MCF 10A (cell line): Measurements from ENCODE around the gene HYLS1. TPM values are rescaled to one million over a fixed set of nuclear protein-coding genes. Genes with fewer than 3 reads are reported as not detected.

Experiments
- BruUV-seq: library from RNA; stranded (reverse); fragments of 400-500 nt; replicated peaks from 2 replicates; lab custom pipeline; 2021; lab: Mats Ljungman, UMichigan
- CTCF ChIA-PET: fragments of 300-600 bp; sonication (Branson Sonifier 250); formaldehyde crosslinking; extraction: SDS; loops from one replicate; lab custom pipeline; 2021; ENCODE audit warnings: antibody characterized with exemption, inconsistent platforms; lab: Yijun Ruan, JAX
- POLR2A ChIA-PET: fragments of 300-600, 350-650 bp; sonication (Branson Sonifier 250); formaldehyde crosslinking; extraction: SDS; loops from one replicate; lab custom pipeline; 2020; ENCODE audit warnings: antibody characterized with exemption, inconsistent platforms; lab: Yijun Ruan, JAX
- DNase-seq: peaks from one replicate; pipeline ENCODE4 v3.0.0-alpha.2; 2018; ENCODE audit not compliant: unreplicated experiment
- H3K27ac Mint-ChIP-seq: one replicate; pipeline ENCODE4 v1.8.0; 2022; ENCODE audit warnings: mild to moderate bottlenecking, low read depth, mixed read lengths; ENCODE audit not compliant: unreplicated experiment
- H3K27me3 Mint-ChIP-seq: one replicate; pipeline ENCODE4 v1.8.0; 2022; ENCODE audit warnings: mixed read lengths; ENCODE audit not compliant: insufficient read depth, unreplicated experiment
- H3K36me3 Mint-ChIP-seq: one replicate; pipeline ENCODE4 v1.8.0; 2022; ENCODE audit warnings: mild to moderate bottlenecking, moderate library complexity, mixed read lengths; ENCODE audit not compliant: insufficient read depth, unreplicated experiment
- H3K4me1 Mint-ChIP-seq: one replicate; pipeline ENCODE4 v1.8.0; 2022; ENCODE audit warnings: mixed read lengths; ENCODE audit not compliant: insufficient read depth, unreplicated experiment
- H3K4me3 Mint-ChIP-seq: one replicate; pipeline ENCODE4 v1.8.0; 2022; ENCODE audit warnings: mild to moderate bottlenecking, moderate library complexity, mixed read lengths; ENCODE audit not compliant: unreplicated experiment
- H3K9me3 Mint-ChIP-seq: one replicate; pipeline ENCODE4 v1.8.0; 2022; ENCODE audit warnings: mixed read lengths; ENCODE audit not compliant: unreplicated experiment
- intact Hi-C: fragments of 100-400 bp; cut with micrococcal nuclease; formaldehyde crosslinking; loops from 2 replicates; pipeline ENCODE4 v1.14.1; 2022
- total RNA-seq: library from RNA; stranded (reverse); gene quantifications from 2 replicates; pipeline ENCODE4 v1.2.3, GENCODE V29; 2022
- TF ChIP-seq, protein P1 (sequence below): fragments of 200-600 bp; IDR thresholded peaks from one replicate; pipeline ENCODE4 v1.8.0; 2022; ENCODE audit warnings: antibody characterized with exemption, mild to moderate bottlenecking; ENCODE audit not compliant: unreplicated experiment

Gene HYLS1
- total RNA-seq, 1 experiment from 2014 or later = 10.2 TPM

DNA sequence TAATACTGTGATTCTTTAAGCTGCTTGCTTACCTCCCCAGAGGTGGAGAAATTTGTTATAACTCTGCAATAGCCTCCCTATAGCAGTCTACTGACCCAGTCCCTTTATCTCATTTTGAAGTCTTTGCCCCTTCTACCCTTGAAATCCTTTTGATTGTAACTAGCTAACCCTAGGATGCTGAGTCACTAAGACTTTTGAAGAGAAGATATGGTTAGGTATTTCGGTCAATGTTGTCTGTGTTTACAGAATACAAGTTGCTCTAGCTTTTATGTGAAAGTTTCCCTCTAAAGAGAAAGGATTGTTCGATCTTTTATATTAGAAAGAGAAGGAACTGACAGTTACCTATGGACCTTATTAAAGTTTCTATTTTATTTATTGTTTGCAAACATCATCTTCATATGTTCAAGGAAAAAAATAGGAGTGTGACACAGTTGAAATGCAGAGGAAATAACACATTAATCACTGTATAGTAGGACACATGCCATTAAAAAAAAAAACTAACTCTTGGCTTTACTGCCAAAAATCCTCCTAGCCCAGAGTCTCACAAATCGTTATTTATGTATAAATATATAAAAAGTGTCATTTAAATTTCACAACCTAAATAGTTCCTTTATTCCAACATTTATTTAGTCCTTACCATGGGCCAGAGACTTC, 3.1 kb downstream of the HYLS1 start:
- H3K27ac Mint-ChIP-seq = peak overlapping the region; percentile 8
- H3K4me3 Mint-ChIP-seq = no peak overlapping the region
- H3K4me1 Mint-ChIP-seq = peaks cover 19% of the 10 kb centered on the region
- peaks cover 19% of the 10 kb centered on the region for H3K36me3 Mint-ChIP-seq
- no peaks in the 10 kb centered on the region for H3K27me3 Mint-ChIP-seq
- no peak for DNase-seq
- no peaks in the 10 kb centered on the region for H3K9me3 Mint-ChIP-seq
- TSS peak; percentile 2 for BruUV-seq
- ChIA-PET POLR2A (interaction anchor here (0.6 to 1.8 kb wide), 2 partner anchors 12 to 679 kb away, joined by 5 to 10 read pairs; partner anchors contain the start of gene PUS3), CTCF (interaction anchor here (0.6 to 0.9 kb wide), 2 partner anchors 747 to 936 kb away, joined by 3 read pairs; partner anchors contain the start of gene CCDC15)
- intact Hi-C loops = no loop called here
- TF ChIP-seq, protein P1, sequence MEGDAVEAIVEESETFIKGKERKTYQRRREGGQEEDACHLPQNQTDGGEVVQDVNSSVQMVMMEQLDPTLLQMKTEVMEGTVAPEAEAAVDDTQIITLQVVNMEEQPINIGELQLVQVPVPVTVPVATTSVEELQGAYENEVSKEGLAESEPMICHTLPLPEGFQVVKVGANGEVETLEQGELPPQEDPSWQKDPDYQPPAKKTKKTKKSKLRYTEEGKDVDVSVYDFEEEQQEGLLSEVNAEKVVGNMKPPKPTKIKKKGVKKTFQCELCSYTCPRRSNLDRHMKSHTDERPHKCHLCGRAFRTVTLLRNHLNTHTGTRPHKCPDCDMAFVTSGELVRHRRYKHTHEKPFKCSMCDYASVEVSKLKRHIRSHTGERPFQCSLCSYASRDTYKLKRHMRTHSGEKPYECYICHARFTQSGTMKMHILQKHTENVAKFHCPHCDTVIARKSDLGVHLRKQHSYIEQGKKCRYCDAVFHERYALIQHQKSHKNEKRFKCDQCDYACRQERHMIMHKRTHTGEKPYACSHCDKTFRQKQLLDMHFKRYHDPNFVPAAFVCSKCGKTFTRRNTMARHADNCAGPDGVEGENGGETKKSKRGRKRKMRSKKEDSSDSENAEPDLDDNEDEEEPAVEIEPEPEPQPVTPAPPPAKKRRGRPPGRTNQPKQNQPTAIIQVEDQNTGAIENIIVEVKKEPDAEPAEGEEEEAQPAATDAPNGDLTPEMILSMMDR = no peak

DNA sequence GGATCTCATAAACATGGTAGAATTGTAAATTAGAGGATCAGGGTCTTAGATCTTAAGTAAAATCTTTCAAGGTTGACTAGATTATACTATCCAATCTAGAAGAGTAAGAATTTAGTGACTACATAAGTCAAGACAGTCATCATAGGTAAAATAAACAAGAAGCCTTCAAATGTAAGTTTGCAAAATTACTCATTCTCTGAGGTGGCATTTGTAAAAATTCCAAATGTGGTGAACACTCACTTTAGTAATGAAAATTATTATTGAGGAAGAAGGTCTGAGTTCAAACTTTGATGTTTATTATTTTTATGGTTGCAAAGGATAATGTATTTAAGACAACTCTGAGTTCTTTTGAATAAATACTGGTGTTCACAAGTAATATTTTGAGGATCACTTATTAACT, 4.6 kb downstream of the HYLS1 start:
- CTCF ChIA-PET = interaction anchor here (0.6 to 1.0 kb wide), 3 partner anchors 167 to 302 kb away, joined by 3 read pairs; no protein-coding TSS in a partner anchor
- intact Hi-C loops = no loop called here
- H3K36me3 Mint-ChIP-seq = peaks cover 28% of the 10 kb centered on the region

DNA sequence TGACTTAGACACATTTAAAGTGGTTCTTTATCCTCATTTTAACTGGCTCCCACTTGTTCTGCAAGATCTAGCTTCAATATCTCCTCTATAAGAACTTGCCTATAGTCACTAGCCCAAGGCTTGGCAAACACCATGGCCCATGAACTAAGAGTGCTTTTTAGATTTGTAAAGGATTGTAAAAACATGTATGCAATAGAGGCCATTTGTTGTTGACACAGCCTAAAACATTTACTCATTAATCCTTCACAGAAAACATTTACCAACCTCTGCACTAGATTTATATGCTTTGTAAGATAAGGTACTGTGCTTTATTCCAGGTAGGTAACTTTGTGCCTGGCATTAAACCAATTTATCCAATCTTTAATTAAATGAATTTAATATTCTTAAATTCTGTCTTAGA, 5.5 kb downstream of the HYLS1 start:
- no TSS peak for BruUV-seq
- TF ChIP-seq, protein P1 = no peak
- peaks cover 37% of the 10 kb centered on the region for H3K36me3 Mint-ChIP-seq
- no peaks in the 10 kb centered on the region for H3K27me3 Mint-ChIP-seq
- peaks cover 29% of the 10 kb centered on the region for H3K4me1 Mint-ChIP-seq
- DNase-seq = no peak
- peak overlapping the region; percentile 0 for H3K27ac Mint-ChIP-seq
- no peak overlapping the region for H3K4me3 Mint-ChIP-seq
- intact Hi-C loops = no loop called here
- H3K9me3 Mint-ChIP-seq = no peaks in the 10 kb centered on the region
- ChIA-PET POLR2A (interaction anchor here (1.8 kb wide), 1 partner anchor 10 kb away, joined by 12 read pairs; the partner anchor contains the start of gene PUS3), CTCF (interaction anchor here (0.6 kb wide), 1 partner anchor 301 kb away, joined by 3 read pairs; no protein-coding TSS in a partner anchor)

More for the DNA sequence above, 4.6 kb downstream of the HYLS1 start:
- no peaks in the 10 kb centered on the region for H3K27me3 Mint-ChIP-seq
- no TSS peak for BruUV-seq
- H3K9me3 Mint-ChIP-seq = no peaks in the 10 kb centered on the region
- DNase-seq = no peak
- TF ChIP-seq, protein P1 = no peak
- H3K4me1 Mint-ChIP-seq = peaks cover 27% of the 10 kb centered on the region
- no peak overlapping the region for H3K27ac Mint-ChIP-seq
- POLR2A ChIA-PET = interaction anchor here (1.8 kb wide), 1 partner anchor 11 kb away, joined by 12 read pairs; the partner anchor contains the start of gene PUS3
- no peak overlapping the region for H3K4me3 Mint-ChIP-seq

- Mint-ChIP-seq H3K9me3 (no peaks in the 10 kb centered on the region), H3K4me3 (peak overlapping the region; percentile 97), H3K36me3 (peaks cover 32% of the 10 kb centered on the region), H3K4me1 (peaks cover 13% of the 10 kb centered on the region), H3K27me3 (peaks cover 19% of the 10 kb centered on the region), H3K27ac (no peak overlapping the region)
- no peak for DNase-seq
- TF ChIP-seq, protein P1 = no peak
- intact Hi-C loops = no loop called here
- ChIA-PET POLR2A (interaction anchor here (1.7 to 2.3 kb wide), 2 partner anchors 276 to 309 kb away, joined by 7 to 13 read pairs; partner anchors contain the start of genes CHEK1, FAM118B and RPUSD4), CTCF (no interaction called here)
- BruUV-seq = no TSS peak
Measured at GRCh38 chr11:125901872-125902271, 14.4 kb downstream of the HYLS1 start.
